GM20431 (cell line): Measurements from ENCODE around the gene SLC23A2.
"Not testable (repeated sequence)": the region's sequence is repeated elsewhere in the genome, so short reads cannot be mapped to it uniquely, and the experiment has no call there.

Source experiments
- in situ Hi-C: fragments of 300-500 bp; cut with MseI, MboI; formaldehyde crosslinking; loops from one replicate; pipeline ENCODE4 v1.15.0; 2020; ENCODE audit warnings: low sequenced_read_pairs; ENCODE audit not compliant: unreplicated experiment

Gene SLC23A2

DNA sequence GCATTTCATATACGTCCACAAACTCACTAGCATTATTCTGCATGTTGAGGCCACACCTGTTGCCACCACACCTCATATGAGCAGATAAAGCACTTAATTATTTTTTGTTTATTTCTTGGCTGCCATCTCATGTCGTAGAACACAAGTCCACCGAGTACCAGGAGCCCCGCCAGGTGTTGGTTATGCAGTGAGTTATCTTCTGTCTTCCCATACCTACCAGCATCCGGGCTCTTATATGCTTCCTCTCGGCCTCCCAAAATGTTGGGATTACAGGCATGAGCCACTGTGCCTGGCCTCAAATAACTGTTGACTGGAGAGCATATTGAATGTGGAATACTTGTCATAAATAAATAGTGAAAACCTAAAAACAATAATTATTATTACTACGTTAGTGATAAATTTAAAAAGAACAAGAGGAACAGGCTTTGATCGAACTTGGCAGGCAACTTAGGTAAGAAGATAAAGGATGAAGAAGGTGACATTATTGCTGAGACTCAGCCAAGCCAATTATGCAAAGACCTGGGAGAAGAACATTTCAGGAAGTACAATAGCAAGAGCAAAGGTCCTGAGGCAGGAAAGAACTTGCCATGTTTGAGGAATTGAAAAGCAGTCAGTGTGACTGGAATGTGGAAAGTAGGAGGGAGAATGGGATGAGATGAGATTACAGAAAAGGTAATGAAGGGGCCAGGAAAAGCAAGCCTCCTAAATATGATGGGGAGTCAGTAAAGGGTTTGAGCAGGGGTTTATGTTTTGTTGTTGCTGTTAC, 12.6 kb upstream of the SLC23A2 start:
- in situ Hi-C loops: no loop called here

- in situ Hi-C loops: no loop called here
These were observed 7.4 kb upstream of the SLC23A2 start for GRCh38 chr20:5008759-5009158.

DNA sequence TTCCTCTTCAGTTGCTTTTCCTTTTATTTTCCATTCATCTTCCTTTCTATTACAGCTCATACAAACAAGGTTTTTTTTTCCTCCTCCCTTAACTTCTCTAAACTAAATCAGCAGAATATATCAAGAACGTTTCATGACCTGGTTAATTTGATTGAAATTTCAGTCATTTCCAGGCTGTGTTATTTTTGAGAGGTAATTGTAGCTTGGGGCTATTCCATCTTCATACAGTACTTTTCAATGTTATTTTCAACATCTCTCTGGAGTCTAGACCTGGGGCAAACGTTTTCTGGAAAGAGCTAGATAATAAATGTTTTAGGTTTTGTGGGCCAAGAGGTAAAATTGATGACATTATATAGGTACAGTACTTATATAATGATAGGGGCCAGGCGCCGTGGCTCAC, 4.0 kb upstream of the SLC23A2 start:
- in situ Hi-C loops: no loop called here

DNA sequence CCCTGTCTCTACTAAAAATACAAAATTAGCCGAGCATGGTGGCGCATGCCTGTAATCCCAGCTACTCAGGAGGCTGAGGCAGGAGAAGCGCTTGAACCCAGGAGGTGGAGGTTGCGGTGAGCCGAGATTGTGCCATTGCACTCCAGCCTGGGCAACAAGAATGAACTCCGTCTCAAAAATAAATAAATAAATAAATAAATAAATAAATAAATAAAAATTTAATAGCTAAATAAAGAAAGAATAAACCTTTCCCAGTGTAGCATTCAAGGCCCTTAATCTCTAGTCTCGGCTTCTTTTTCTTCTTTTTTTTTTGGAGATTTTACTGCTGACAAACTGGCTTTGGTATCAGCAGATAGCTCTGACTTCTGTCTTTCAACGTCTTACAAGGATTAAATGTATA, 3.5 kb upstream of the SLC23A2 start:
- in situ Hi-C loops: not testable (repeated sequence)

- in situ Hi-C loops: no loop called here
These were observed 2.3 kb upstream of the SLC23A2 start for GRCh38 chr20:5003626-5004025.

DNA sequence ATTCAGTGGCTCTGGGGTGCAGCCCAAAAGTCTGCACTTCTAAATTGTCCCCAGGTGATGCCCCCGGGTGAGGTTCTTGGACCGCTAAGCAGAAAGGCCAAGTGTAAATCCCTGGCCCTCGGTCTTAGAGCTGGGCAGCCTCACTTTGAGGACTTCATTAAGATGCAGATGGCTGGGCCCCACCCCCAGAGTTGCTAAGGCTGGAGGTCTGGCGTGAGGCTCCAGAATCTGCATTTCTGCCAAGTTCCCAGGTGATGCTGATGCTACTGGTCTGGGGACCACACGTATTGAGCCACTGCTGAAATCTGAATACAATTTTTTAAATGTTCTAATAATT, 735 bp upstream of the SLC23A2 start:
- in situ Hi-C loops: no loop called here

DNA sequence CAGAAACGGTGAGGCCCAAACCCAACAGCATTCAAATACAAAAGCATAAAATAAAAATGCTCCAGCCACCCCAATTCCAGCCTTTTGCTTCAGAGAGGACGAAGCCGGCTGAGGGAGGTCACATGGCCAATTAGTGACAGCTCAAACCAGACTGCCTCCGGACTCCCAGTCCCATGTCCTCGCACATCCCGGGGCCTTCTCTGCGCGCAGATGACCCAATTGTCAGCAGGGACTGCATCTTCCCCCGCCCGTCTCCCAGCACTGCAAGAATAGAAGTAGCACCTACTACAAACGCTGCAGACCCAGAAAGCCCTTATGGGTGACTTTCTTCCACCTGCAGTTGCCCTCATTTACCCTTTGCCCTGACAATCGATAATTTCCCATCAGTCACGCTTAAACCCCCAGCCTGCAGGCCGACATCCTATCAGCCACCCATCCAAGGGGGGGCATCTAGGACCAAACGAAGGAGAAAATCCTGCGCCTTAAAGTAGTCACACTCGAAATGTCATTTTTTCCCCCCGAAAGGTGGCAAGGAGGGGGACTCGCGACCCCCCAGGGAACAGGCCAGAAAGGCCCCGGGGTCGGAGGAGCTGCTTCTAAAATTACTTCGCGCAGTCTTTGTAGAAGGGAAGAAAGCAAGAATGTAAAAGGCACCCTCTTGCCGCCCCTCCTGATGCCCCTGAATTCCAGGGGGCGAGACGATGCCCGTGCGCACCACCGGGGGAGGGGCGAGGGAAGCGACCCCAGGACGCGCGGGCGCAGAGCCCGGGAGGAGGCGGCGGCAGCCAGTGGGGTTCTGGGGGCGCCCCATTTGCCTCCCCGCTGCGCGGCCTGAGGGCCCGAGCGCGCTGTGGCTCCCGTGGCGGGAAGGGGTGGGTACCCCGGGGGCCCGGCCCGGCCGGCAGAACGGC, 792 bp downstream of the SLC23A2 start:
- in situ Hi-C loops: no loop called here

DNA sequence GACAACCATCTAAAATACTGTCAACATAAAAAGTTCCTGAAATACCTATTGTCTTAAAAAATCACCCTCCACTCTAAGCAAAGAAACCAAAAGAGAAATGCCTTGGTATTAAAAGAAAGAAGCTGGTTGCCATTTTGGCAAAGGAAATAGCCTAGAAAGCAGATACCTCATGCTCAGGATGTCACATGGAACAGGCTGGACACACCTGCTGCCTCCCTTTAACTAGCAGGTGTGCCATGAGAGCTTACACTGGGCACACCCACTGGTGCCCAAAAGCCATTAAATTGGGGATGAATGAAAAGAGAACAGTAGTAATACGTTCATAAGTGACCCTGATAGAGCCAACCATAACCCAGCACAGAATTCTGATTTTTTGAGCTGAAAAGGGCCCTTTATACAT, 1.5 kb downstream of the SLC23A2 start:
- in situ Hi-C loops: no loop called here

DNA sequence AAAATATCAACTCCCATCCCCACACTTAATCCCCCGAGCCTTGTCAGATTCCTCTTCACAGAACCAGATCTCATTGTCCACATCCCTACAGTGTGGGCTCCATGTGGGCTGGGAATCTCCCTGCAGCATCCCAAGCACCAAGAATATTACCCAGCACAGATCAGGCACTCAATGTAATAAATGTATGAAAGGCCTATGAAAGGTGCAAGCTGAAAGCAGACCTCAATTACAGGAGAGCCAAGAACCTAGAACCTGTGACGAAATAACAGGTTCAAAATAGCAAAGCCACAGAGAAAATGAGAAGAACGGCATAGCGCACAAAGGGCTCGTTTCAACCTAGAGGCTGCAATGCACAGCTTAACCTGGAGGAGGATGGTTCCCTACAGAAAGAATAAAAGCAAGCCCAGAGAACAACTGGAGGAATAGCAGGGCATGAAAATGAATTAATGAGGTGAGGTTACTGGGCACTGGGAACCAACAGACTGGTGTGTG, 3.1 kb downstream of the SLC23A2 start:
- in situ Hi-C loops: no loop called here

DNA sequence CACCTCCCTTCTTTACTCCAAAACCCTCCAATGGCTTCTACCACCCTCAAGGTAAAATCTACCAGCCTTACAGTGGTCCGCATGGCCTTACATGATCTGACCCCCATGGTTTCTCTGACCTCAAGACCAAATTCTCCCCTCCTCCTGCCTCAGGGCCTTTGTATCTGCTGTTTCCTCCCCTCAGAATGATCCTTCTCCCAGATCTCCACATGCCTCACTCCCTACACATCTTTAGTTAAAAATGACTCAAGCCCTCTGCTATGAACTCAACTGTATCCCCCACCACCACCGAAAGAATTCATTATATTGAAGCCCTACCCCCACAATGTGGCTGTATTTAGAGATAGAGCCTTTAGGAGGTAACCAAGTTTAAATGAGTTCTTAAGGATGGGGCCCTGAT, 4.1 kb downstream of the SLC23A2 start:
- in situ Hi-C loops: no loop called here

- in situ Hi-C loops: no loop called here
These were observed 11.7 kb downstream of the SLC23A2 start for GRCh38 chr20:4989570-4989969.

GRCh38 chr20:4987130-4987529, 14.2 kb downstream of the SLC23A2 start:
- in situ Hi-C loops: no loop called here

GRCh38 chr20:4985658-4986057, 15.7 kb downstream of the SLC23A2 start:
- in situ Hi-C loops: no loop called here

DNA sequence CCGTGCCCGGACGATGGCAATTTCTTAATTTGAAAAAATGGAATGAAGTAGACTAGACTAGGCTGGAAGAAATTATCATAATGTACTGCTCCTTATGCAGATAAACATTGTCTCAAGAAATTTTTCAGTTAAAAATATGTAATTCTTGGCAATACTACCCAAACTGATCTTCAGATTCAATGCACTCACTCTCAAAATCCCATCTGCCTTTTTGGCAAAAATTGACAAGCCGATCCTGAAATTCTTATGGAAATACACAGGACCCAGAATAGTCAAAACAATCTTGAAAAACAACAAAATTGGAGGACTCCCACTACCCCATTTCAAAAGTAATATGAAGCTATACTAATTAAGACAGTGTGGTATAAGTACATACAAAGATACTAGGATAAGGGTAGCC, 19.0 kb downstream of the SLC23A2 start:
- in situ Hi-C loops: no loop called here

DNA sequence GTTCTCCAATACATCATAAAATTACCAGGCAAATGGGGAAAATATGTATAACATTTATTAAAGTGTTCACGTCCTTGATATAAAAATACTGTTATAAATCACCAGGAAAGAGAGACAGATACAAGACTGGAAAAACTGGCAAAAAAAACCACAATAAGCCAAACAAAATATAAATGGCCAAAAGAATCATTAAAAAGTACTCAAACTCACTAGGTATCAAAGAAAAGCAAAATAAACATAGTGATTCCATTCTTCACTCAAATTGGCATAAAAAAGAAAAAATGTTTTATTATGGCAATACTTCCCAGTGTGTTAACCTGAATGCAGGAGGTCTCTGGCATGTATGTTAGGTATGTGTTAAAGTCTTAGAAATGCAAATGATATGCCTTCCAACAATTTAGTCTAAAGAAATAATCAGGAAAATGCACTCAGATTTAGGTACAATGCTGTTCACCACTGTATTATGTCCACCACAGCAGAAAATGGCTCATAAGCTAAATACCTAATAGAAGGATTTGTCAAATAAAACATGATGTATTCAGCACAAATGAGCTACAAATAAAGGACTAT, 21.4 kb downstream of the SLC23A2 start:
- in situ Hi-C loops: no loop called here

DNA sequence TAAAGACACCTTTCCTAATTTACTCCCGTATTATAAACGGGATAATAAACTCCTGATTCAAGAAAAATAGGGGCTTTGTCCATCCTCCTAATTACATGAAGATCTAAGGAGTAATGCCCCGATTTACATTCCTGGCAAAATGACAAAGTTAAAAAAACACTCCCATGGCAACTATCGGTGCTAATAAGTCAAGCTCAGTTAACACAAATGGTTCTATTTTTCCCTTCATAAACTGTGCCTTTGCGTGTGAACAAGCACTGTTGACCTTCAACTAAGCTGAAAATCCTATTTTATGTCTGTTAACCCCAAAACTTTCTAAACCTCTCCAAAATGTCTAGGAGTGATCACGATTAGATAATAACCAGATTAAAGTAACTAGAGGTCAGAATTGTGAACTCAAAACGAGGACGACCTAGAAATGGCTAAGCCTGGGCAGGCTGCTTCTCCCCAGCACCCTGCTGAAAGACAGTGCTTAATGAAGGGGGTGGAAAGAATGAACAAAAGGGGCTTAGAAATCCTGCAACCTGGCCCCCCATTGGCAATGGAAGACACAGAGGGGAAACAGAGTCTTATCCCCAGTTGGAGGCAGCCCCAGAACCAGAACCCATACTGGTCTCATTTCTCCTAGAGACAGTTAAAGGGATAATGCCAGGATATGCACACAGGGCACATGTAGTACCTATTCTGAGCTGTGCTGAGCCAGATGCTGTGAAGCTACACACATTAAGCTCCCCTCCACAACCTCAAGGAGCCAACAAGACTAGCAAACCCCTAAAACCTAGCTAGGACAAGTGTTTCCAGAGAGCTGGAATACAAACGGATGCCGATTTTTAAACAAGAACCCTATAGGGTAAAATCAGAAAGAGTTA, 23.0 kb downstream of the SLC23A2 start:
- in situ Hi-C loops: no loop called here

- in situ Hi-C loops: not testable (repeated sequence)
These were observed 25.3 kb downstream of the SLC23A2 start for GRCh38 chr20:4976014-4976413.

DNA sequence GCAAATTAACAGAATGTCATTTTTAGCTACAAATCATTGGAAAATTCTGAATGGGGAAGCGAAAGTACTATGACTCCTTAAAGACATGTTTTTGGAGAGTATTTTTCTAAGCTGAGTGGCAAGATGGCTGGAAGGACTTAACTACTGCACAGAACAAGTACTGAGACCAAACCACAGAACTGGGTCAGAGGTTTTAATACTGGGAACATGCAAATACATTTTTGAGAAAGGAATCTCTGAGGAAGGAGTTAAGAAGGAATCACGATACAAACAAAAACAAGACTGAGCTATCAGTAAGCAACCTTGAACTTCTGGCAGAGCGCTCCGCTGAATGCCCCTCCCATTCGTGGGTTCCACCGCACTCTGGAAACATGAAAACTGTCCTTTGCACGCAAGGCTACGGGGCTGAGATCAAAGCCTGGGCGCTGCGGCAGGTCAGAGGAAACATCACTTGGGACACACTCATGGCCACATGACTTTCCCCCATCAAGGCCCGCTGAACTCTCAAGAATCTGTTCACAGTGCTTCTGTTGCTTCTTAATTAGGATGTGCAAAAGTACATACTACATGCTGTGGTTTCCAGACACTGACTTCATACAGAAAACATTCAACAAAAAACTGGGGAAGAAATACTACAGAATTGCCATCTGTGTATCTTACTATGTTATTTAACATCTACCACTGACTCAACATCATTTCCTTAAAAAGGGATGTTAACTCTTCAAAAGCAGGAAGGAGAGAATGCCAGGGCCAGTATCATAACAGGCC, 27.8 kb downstream of the SLC23A2 start:
- in situ Hi-C loops: no loop called here

DNA sequence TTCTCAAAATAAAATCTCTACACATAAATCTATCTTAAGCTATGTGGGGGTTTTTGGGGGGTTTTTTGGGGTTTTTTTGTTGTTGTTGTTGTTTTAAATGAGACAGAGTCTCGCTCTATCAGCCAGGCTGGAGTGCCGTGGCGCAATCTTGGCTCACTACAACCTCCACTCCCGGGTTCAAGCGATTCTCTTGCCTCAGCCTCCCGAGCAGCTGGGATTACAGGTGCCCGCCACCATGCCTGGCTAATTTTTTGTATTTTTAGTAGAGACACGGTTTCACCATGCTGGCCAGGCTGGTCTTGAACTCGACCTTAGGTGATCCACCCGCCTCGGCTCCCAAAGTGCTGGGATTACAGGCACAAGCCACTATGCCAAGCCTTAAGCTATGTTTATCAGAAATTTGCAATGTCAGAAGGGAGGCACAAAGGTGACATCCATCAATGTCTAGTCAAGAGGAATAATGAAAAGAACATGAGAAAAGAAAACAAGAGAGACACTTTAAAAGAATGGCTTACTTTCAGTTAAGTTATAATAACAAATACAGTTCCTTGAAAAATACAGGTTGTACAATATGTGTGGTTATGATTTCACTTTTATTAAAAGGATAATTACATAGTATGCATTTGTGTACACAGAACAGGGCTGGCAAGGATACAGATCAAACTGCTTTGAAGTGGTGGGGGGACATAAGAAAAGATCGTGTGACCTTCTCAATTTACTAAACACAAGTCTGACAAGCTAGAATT, 28.6 kb downstream of the SLC23A2 start:
- in situ Hi-C loops: no loop called here
